Muscle layer of duodenum (tissue), 2 donors: ENCODE measurements around the gene WDR3.

Experiments used
- H3K27ac ChIP-seq: one replicate; pipeline ENCODE4 v1.7.0; 2013; ENCODE audit warnings: mild to moderate bottlenecking, low read length
- H3K27me3 ChIP-seq: one replicate; pipeline ENCODE4 v1.7.0; 2013; ENCODE audit warnings: low read depth, mild to moderate bottlenecking, control low read depth, low read length
- H3K36me3 ChIP-seq, 2 donors: one replicate each; pipeline ENCODE4 v1.7.0; 2013; ENCODE audit warnings: low read length in 2 of 2, control low read depth in 1 of 2, mild to moderate bottlenecking in 1 of 2; ENCODE audit not compliant: insufficient read depth in 2 of 2, control insufficient read depth in 1 of 2
- H3K4me1 ChIP-seq, 2 donors: one replicate each; pipeline ENCODE4 v1.7.0; 2013; ENCODE audit warnings: low read length in 2 of 2, mild to moderate bottlenecking in 2 of 2, control low read depth in 1 of 2, moderate library complexity in 1 of 2; ENCODE audit not compliant: insufficient read depth in 2 of 2, control insufficient read depth in 1 of 2
- H3K4me3 ChIP-seq, 2 donors: one replicate each; pipeline ENCODE4 v1.7.0; 2013; ENCODE audit warnings: low read length in 2 of 2, low read depth in 1 of 2, mild to moderate bottlenecking in 1 of 2
- H3K9me3 ChIP-seq, 2 donors: one replicate each; pipeline ENCODE4 v1.7.0; 2013; ENCODE audit warnings: low read length in 2 of 2, control low read depth in 1 of 2, mild to moderate bottlenecking in 1 of 2; ENCODE audit not compliant: control insufficient read depth in 1 of 2
- donor health status: healthy.

Gene WDR3

DNA sequence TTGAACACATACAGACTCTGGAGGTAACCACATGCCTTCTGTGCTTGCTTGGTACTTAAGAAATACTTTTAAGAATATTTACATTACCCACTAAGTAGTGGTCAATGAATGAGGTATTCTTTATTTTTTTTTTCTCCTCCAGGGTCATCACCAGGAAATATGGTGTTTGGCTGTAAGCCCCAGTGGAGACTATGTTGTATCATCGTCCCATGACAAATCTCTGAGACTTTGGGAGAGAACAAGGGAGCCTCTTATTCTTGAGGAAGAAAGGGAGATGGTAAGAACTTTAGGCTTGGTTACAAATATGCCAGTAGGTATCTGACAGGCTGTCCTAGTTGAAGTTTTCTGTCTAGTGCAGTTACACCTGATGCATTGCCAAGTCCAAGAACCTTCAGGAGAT is 22.8 kb downstream of the WDR3 start:
- no peaks in the 10 kb centered on the region for H3K4me1 ChIP-seq
- no peaks in the 10 kb centered on the region for H3K9me3 ChIP-seq
- H3K4me3 ChIP-seq, result no peak overlapping the region
- no peak overlapping the region for H3K27ac ChIP-seq
- peaks cover 68 to 79% of the 10 kb centered on the region in 2 donors for H3K36me3 ChIP-seq
- no peaks in the 10 kb centered on the region for H3K27me3 ChIP-seq

DNA sequence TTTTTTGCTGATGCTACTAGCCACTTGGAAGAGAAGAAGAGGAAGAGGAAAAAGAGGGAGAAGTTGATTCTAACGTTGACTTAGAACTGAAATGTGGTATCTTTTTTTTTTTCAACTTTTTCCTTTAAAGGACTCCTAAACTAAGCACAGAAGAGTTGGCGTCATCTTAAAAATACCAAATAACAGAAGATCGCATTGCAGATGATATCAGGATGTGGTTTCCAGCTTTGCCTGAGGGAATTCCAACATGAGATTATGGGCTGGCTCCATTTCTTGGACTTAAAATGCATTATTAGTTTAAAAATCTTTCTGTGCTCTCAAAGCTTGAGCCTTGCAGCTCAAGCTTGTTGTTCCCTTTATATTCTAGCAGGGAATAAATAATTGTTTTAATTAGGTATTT is 29.8 kb downstream of the WDR3 start:
- Histone ChIP-seq H3K36me3 (peaks cover 42 to 46% of the 10 kb centered on the region in 2 donors), H3K27ac (no peak overlapping the region), H3K4me1 (no peaks in the 10 kb centered on the region), H3K9me3 (no peaks in the 10 kb centered on the region), H3K27me3 (no peaks in the 10 kb centered on the region), H3K4me3 (no peak overlapping the region)

DNA sequence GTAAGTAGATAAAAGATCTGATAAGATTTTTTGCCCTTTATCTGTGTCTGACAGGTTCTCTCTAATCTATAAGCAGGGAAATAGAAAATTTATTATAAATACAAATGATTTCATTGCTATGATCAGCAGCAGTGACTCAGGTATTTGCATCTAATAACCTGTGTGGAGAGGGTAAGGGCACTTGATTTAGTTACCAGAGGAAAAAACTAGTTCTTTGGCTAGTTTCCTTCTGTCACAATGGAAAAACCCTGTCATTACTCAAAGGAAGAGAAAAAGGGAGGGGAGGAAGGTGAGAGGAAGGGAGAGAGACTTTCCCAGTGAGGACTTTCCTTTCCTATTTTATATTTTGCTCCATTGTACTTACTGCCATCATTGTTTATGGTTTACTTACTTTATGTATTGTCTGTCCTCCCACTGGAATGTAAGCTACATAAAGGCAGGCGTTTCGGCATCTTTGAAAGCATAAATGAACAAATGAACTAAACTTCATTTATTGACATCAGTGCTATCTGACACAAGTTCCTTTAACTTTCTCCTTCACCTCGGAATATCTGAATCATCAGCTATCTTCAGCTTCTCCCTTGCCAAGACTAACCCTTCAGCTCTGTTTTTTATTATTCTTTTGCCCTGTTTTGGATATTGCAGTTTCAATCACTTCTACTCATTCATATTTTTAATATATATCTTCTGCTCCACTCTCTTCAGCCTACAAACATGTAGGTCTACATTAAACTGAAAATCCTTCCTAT is 34.9 kb downstream of the WDR3 start:
- Histone ChIP-seq H3K27ac (no peak overlapping the region), H3K4me3 (no peak overlapping the region), H3K27me3 (no peaks in the 10 kb centered on the region), H3K9me3 (no peaks in the 10 kb centered on the region), H3K36me3 (peaks cover 9 to 16% of the 10 kb centered on the region in 2 donors), H3K4me1 (no peaks in the 10 kb centered on the region)

DNA sequence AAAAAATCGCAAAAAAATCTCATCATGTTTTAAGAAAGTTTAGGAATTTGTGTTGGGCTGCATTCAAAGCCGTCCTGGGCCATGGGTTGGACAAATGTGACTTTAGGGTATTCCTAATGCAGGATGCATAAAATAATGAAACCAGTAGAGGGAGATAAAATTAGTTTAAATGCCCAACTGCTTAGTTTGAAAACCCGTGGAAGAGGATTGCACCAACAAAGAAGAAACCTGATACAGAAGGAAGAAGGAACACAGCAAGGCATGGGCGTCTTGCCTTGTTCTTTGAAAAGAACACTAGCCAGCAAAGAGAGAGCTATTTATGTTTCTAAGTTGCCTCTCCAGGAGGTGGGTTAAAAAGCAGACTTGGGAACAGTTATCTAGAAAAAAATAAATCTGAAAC is 37.9 kb downstream of the WDR3 start:
- Histone ChIP-seq H3K4me3 (no peak overlapping the region), H3K27me3 (no peaks in the 10 kb centered on the region), H3K36me3 (peaks cover 3 to 8% of the 10 kb centered on the region in 2 donors), H3K4me1 (no peaks in the 10 kb centered on the region), H3K27ac (no peak overlapping the region), H3K9me3 (no peaks in the 10 kb centered on the region)

DNA sequence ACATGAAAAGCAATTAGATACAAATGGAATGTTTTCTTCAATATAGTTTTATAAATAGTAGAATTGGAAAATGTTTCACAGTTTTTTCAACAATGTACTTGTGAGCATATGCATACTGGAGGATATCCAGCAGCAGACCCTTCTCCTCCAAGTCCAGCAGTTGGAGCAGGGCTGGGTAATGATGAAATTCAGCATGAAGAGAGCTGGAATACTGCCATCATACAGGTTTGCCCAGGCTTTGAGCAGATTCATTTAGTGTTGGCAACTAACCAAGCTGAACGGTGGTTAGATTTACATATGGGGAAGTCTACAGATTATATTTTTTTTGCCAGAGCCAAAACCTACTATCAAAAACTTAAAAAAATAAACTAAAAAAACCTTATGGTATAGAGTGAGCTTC is 38.3 kb downstream of the WDR3 start:
- no peak overlapping the region for H3K27ac ChIP-seq
- no peaks in the 10 kb centered on the region for H3K27me3 ChIP-seq
- H3K36me3 ChIP-seq, result peaks cover 0 to 8% of the 10 kb centered on the region in 2 donors
- no peaks in the 10 kb centered on the region for H3K4me1 ChIP-seq
- H3K4me3 ChIP-seq, result no peak overlapping the region
- H3K9me3 ChIP-seq, result no peaks in the 10 kb centered on the region

DNA sequence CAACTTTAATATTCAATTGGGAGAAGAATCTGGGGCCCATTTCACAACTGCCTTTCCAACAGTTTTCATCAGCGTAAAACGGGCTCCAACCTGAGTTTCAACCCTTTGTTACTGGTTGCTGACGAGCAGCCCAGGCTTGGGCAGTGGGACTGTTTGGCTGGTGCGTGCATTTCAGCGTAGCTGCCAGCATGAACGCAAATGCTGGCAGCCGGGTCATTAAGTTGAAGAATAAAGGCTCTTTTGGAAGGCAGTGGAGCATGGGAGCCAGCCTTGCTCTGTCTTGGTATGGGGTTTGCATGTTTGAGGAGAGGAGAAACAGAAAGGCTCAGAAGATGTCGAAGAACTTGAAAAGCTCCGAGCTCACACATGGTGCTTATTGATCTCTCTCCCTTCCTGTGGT is 40.7 kb downstream of the WDR3 start:
- Histone ChIP-seq H3K36me3 (peaks cover 0 to 3% of the 10 kb centered on the region in 2 donors), H3K9me3 (no peaks in the 10 kb centered on the region), H3K27ac (no peak overlapping the region), H3K4me3 (no peak overlapping the region), H3K27me3 (no peaks in the 10 kb centered on the region), H3K4me1 (no peaks in the 10 kb centered on the region)

DNA sequence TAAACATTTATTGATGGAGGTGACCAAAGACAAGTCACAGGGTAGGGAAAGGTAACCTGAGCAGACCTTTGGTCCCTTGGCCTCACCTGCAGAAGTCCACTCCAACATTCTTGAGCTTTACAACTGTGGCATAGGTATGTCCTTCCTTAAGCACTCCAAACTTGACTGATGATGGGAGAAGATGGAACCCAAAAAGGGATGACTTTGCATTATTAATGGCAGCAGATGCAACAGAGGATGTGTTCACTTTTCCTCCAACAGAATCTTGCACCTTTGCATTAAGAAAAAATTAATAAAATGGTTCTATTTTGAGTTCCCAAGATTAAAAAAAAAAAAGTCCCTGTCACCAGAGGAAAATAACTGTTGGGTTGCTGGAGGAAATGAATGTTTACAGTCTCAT is 42.2 kb downstream of the WDR3 start:
- H3K9me3 ChIP-seq, result no peaks in the 10 kb centered on the region
- no peaks in the 10 kb centered on the region for H3K36me3 ChIP-seq
- no peak overlapping the region for H3K4me3 ChIP-seq

DNA sequence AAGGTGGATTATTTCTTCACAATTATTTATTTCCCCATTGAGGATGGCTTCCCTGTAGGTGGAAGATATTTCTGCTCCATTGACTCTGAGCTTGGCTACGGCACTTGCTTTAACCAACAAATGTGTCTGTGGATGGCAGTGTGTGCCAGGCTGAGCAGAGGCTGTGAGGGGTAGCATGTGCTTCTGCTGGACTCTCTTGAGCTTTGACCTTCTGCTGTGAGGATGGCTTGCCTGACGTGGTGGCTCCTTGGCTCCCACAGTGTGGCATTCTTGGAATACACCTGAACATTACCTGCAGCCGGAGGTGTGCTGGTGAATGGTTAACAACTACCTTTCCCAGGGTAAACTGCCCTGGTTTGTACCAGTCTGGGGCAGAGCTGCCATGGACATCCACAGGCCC is 46.8 kb downstream of the WDR3 start:
- Histone ChIP-seq H3K4me3 (no peak overlapping the region), H3K4me1 (no peaks in the 10 kb centered on the region), H3K36me3 (no peaks in the 10 kb centered on the region), H3K9me3 (no peaks in the 10 kb centered on the region), H3K27me3 (no peaks in the 10 kb centered on the region), H3K27ac (no peak overlapping the region)

More for the DNA sequence above, 42.2 kb downstream of the WDR3 start:
- no peaks in the 10 kb centered on the region for H3K27me3 ChIP-seq
- H3K4me1 ChIP-seq, result no peaks in the 10 kb centered on the region
- no peak overlapping the region for H3K27ac ChIP-seq

DNA sequence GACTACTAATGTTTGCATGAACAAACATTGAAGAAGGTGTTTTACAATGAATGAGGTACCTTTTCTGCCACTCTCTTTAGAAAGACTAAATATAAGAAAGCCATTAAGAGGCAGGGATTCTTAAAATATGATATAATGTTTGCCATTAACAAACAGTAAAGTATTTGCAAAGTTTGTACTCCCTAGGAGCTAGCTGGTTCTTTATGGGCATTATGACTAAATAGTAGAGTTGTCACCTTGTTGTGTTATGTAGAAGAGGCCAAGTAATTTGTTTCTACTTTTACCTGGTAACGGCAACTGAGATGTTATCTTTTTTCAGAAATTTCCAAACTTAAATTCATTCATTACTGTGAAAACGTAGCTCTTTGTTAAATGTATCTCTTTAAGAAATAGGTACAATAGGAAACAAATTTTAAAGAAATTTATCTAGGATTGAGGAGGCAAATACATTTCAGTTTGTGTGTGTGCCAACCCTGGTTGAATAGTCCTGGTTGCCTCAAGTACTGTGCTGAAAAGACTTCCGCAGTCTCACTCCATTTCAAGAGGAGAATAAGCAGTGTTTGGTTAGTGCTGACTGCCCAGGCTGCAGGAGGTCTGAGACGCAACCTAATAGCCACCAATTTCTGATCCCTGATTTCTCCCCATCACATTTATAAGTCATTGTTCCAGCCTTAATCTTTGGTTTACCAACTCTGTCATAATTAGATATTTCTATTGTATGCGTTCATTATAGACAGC is 52.1 kb downstream of the WDR3 start:
- H3K27ac ChIP-seq, result no peak overlapping the region
- no peaks in the 10 kb centered on the region for H3K27me3 ChIP-seq
- H3K9me3 ChIP-seq, result no peaks in the 10 kb centered on the region
- no peaks in the 10 kb centered on the region for H3K4me1 ChIP-seq
- H3K36me3 ChIP-seq, result no peaks in the 10 kb centered on the region
- no peak overlapping the region for H3K4me3 ChIP-seq

DNA sequence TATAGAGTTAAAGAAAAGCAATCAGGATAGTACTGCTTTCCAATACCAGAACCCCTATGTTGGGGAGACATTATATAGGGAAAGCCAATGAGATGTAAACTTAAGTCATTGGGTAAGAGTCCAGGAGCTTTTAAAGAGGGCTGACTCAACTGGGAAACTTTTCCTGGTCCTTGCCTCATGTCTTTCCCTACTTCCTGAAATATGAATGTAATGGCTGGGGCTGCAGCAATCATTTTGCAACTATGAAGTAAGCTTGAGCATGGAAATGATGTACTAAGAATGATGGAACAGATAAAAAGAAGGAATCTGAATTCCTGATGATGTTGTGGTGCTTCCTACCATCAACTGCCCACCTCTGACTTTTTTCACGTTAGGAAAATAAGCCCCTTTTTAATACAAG is 55.7 kb downstream of the WDR3 start:
- no peaks in the 10 kb centered on the region for H3K4me1 ChIP-seq
- no peaks in the 10 kb centered on the region for H3K9me3 ChIP-seq
- no peak overlapping the region for H3K27ac ChIP-seq
- H3K27me3 ChIP-seq, result no peaks in the 10 kb centered on the region
- H3K36me3 ChIP-seq, result no peaks in the 10 kb centered on the region
- no peak overlapping the region for H3K4me3 ChIP-seq

DNA sequence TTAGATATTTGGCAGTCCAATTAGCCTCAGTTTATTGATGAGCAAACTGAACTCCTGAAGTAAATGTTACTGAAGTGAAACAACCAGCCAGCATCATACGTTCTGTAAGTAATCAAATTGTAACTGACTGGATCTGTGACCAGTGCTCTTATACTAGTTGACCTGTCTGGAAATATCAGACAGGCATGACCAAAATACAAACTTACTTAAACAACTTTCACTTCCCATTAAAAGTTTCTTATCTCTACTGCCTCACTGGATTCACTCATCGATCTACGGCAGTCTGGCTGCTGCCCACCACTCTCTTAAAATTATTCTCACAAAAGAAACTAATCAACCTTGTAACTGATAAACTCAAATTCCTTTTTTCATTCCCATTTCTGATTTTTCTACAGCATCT is 56.4 kb downstream of the WDR3 start:
- H3K36me3 ChIP-seq, result no peaks in the 10 kb centered on the region
- no peaks in the 10 kb centered on the region for H3K27me3 ChIP-seq
- H3K9me3 ChIP-seq, result no peaks in the 10 kb centered on the region
- no peaks in the 10 kb centered on the region for H3K4me1 ChIP-seq
- H3K27ac ChIP-seq, result no peak overlapping the region
- no peak overlapping the region for H3K4me3 ChIP-seq
